Measurements from ENCODE around the gene NUDT15.
A peak's percentile ranks its signal among the peaks of the same experiment; 100 is the strongest.
"Not testable (repeated sequence)": the region's sequence is repeated elsewhere in the genome, so short reads cannot be mapped to it uniquely, and the experiment has no call there.

Gene NUDT15

GRCh38 chr13:48037346-48038173 lies at the start of gene NUDT15:
Gene NUDT15, plus strand, starts transcription at chr13:48037726. Its CDS starts 21 bp downstream, at chr13:48037747.
- in situ Hi-C loops (cut with HindIII; ENCODE audit: low pct_ligation_motif_present, low pct_unique_long_range_greater_than_20kb, low sequenced_read_pairs) = no loop called here

GRCh38 chr13:47990427-47990826 lies 47.1 kb upstream of the NUDT15 start:
- no peak for DNase-seq
- in situ Hi-C loops (cut with HindIII; ENCODE audit: low pct_ligation_motif_present, low pct_unique_long_range_greater_than_20kb, low sequenced_read_pairs) = no loop called here

More at GRCh38 chr13:48037346-48038173, at the start of gene NUDT15:
- DNase-seq = peak; percentile 95

- no peak for DNase-seq
- in situ Hi-C loops (cut with HindIII; ENCODE audit: low pct_ligation_motif_present, low pct_unique_long_range_greater_than_20kb, low sequenced_read_pairs) = no loop called here
Measured at GRCh38 chr13:47990920-47991466, 46.5 kb upstream of the NUDT15 start.

GRCh38 chr13:47991859-47992258 lies 45.7 kb upstream of the NUDT15 start:
- in situ Hi-C loops (cut with HindIII; ENCODE audit: low pct_ligation_motif_present, low pct_unique_long_range_greater_than_20kb, low sequenced_read_pairs) = no loop called here
- no peak for DNase-seq

GRCh38 chr13:47997384-47997783 lies 40.1 kb upstream of the NUDT15 start:
- in situ Hi-C loops (cut with HindIII; ENCODE audit: low pct_ligation_motif_present, low pct_unique_long_range_greater_than_20kb, low sequenced_read_pairs) = no loop called here
- no peak for DNase-seq

GRCh38 chr13:47999973-48000372 lies 37.6 kb upstream of the NUDT15 start:
- DNase-seq = no peak
- in situ Hi-C loops (cut with HindIII; ENCODE audit: low pct_ligation_motif_present, low pct_unique_long_range_greater_than_20kb, low sequenced_read_pairs) = no loop called here

- peak; percentile 7 for DNase-seq
- in situ Hi-C loops (cut with HindIII; ENCODE audit: low pct_ligation_motif_present, low pct_unique_long_range_greater_than_20kb, low sequenced_read_pairs) = no loop called here
Measured at GRCh38 chr13:48000559-48001113, 36.9 kb upstream of the NUDT15 start.

GRCh38 chr13:48001114-48001881 lies 36.2 kb upstream of the NUDT15 start, which contains the start of gene SUCLA2:
Gene SUCLA2, minus strand, starts transcription at chr13:48001273. Its CDS starts 4 bp downstream, at chr13:48001269.
- peak; percentile 90 for DNase-seq
- in situ Hi-C loops (cut with HindIII; ENCODE audit: low pct_ligation_motif_present, low pct_unique_long_range_greater_than_20kb, low sequenced_read_pairs) = no loop called here

GRCh38 chr13:48001999-48002398 lies 35.5 kb upstream of the NUDT15 start:
- DNase-seq; in situ Hi-C loops (cut with HindIII; ENCODE audit: low pct_ligation_motif_present, low pct_unique_long_range_greater_than_20kb, low sequenced_read_pairs): not testable (repeated sequence)

GRCh38 chr13:48004201-48004600 lies 33.3 kb upstream of the NUDT15 start:
- in situ Hi-C loops (cut with HindIII; ENCODE audit: low pct_ligation_motif_present, low pct_unique_long_range_greater_than_20kb, low sequenced_read_pairs) = no loop called here
- no peak for DNase-seq

GRCh38 chr13:48006396-48006795 lies 31.1 kb upstream of the NUDT15 start:
- in situ Hi-C loops (cut with HindIII; ENCODE audit: low pct_ligation_motif_present, low pct_unique_long_range_greater_than_20kb, low sequenced_read_pairs) = no loop called here
- DNase-seq = no peak

GRCh38 chr13:48009284-48009683 lies 28.2 kb upstream of the NUDT15 start:
- in situ Hi-C loops (cut with HindIII; ENCODE audit: low pct_ligation_motif_present, low pct_unique_long_range_greater_than_20kb, low sequenced_read_pairs) = no loop called here
- DNase-seq = peak; percentile 12

GRCh38 chr13:48010698-48011097 lies 26.8 kb upstream of the NUDT15 start:
- no peak for DNase-seq
- in situ Hi-C loops (cut with HindIII; ENCODE audit: low pct_ligation_motif_present, low pct_unique_long_range_greater_than_20kb, low sequenced_read_pairs) = no loop called here

- in situ Hi-C loops (cut with HindIII; ENCODE audit: low pct_ligation_motif_present, low pct_unique_long_range_greater_than_20kb, low sequenced_read_pairs) = no loop called here
- DNase-seq = no peak
Measured at GRCh38 chr13:48012668-48013067, 24.9 kb upstream of the NUDT15 start.

GRCh38 chr13:48014359-48014758 lies 23.2 kb upstream of the NUDT15 start:
- in situ Hi-C loops (cut with HindIII; ENCODE audit: low pct_ligation_motif_present, low pct_unique_long_range_greater_than_20kb, low sequenced_read_pairs) = no loop called here

GRCh38 chr13:48018637-48019036 lies 18.9 kb upstream of the NUDT15 start:
- in situ Hi-C loops (cut with HindIII; ENCODE audit: low pct_ligation_motif_present, low pct_unique_long_range_greater_than_20kb, low sequenced_read_pairs) = no loop called here
- DNase-seq = no peak

More at GRCh38 chr13:48014359-48014758, 23.2 kb upstream of the NUDT15 start:
- DNase-seq = no peak

GRCh38 chr13:48019796-48020195 lies 17.7 kb upstream of the NUDT15 start:
- in situ Hi-C loops (cut with HindIII; ENCODE audit: low pct_ligation_motif_present, low pct_unique_long_range_greater_than_20kb, low sequenced_read_pairs) = no loop called here
- DNase-seq = no peak

- in situ Hi-C loops (cut with HindIII; ENCODE audit: low pct_ligation_motif_present, low pct_unique_long_range_greater_than_20kb, low sequenced_read_pairs) = no loop called here
- DNase-seq = no peak
Measured at GRCh38 chr13:48028066-48028465, 9.5 kb upstream of the NUDT15 start.

GRCh38 chr13:48029859-48030258 lies 7.7 kb upstream of the NUDT15 start:
- DNase-seq = no peak
- in situ Hi-C loops (cut with HindIII; ENCODE audit: low pct_ligation_motif_present, low pct_unique_long_range_greater_than_20kb, low sequenced_read_pairs) = no loop called here

All from ACHN (cell line).